Endothelial cell of umbilical vein (primary cell): ENCODE results near the gene RAB2B. TPM values are rescaled to one million over a fixed set of nuclear protein-coding genes. Genes with fewer than 3 reads are reported as not detected.

Source experiments
- BruUV-seq: library from RNA; stranded (reverse); fragments of 400-500 nt; replicated peaks from 2 replicates; lab custom pipeline; 2021; lab: Mats Ljungman, UMichigan
- CTCF ChIA-PET: fragments of 300-600, 350-600 bp; sonication (Branson Sonifier 250); formaldehyde crosslinking; loops from one replicate; lab custom pipeline; 2021; ENCODE audit warnings: antibody characterized with exemption, inconsistent platforms; lab: Charles Lee
- POLR2A ChIA-PET: fragments of 300-600, 350-600 bp; sonication (Branson Sonifier 250); formaldehyde crosslinking; loops from one replicate; lab custom pipeline; 2021; ENCODE audit warnings: antibody characterized with exemption, inconsistent platforms; lab: Charles Lee
- DNase-seq: peaks from one replicate; pipeline ENCODE4 v3.0.0-alpha.2; 2011; ENCODE audit warnings: low read depth, low spot score
- FAIRE-seq: peaks from 2 replicates; lab custom pipeline; 2011; peaks lifted over from hg19 to GRCh38; lab: Jason Lieb, UNC
- H2AFZ ChIP-seq: 2 replicates; pipeline ENCODE4 v1.6.0; 2012; ENCODE audit warnings: low read depth, low read length, control low read depth, inconsistent platforms
- H3K27ac ChIP-seq: 2 replicates; pipeline ENCODE4 v1.5.1; 2011; ENCODE audit warnings: low read depth, mild to moderate bottlenecking, control low read depth, low read length, moderate library complexity; ENCODE audit not compliant: insufficient read depth
- H3K27me3 ChIP-seq, 2 experiments: 2 replicates each; pipeline versions ENCODE4 v1.6.0 to v1.6.1; 2011; ENCODE audit warnings: low read length in 2 of 2, mixed read lengths in 1 of 2; ENCODE audit not compliant: control insufficient read depth in 2 of 2, insufficient read depth in 2 of 2
- H3K36me3 ChIP-seq, 2 experiments: 2 replicates in 1 of 2; 3 replicates in 1 of 2; pipeline ENCODE4 v1.5.1; 2011; ENCODE audit warnings: low read length in 2 of 2, mild to moderate bottlenecking in 1 of 2, moderate library complexity in 1 of 2; ENCODE audit not compliant: control insufficient read depth in 2 of 2, insufficient read depth in 2 of 2; ENCODE audit errors: extremely low read depth in 1 of 2
- H3K4me1 ChIP-seq: 3 replicates; pipeline ENCODE4 v1.5.1; 2011; ENCODE audit warnings: mild to moderate bottlenecking, low read length; ENCODE audit not compliant: control insufficient read depth, insufficient read depth; ENCODE audit errors: extremely low read depth
- H3K4me2 ChIP-seq: 2 replicates; pipeline ENCODE4 v1.6.1; 2011; ENCODE audit warnings: low read length, control low read depth, mixed read lengths; ENCODE audit not compliant: insufficient read depth
- H3K4me3 ChIP-seq, 3 experiments: fragments of 200-600 bp in 1 of 3; sonication (generic), shearing (Covaris generic) in 1 of 3; replicated peaks in 1 of 3; 2 replicates each; pipeline ENCODE4 v1.5.1; 2011 to 2016; ENCODE audit warnings: control low read depth in 3 of 3, low read length in 3 of 3, mild to moderate bottlenecking in 2 of 3, inconsistent platforms in 1 of 3, low read depth in 1 of 3, moderate library complexity in 1 of 3; ENCODE audit not compliant: insufficient read depth in 1 of 3
- H3K79me2 ChIP-seq: 2 replicates; pipeline ENCODE4 v1.6.0; 2012; ENCODE audit warnings: low read length, inconsistent platforms; ENCODE audit not compliant: control insufficient read depth, insufficient read depth
- H3K9ac ChIP-seq: replicated peaks from 2 replicates; pipeline ENCODE3; 2011; ENCODE audit warnings: low read length, control low read depth; ENCODE audit not compliant: insufficient read depth; ENCODE audit errors: extremely low read depth
- H3K9me1 ChIP-seq: replicated peaks from 3 replicates; pipeline ENCODE4 v1.6.0; 2011; ENCODE audit warnings: mild to moderate bottlenecking, low read length; ENCODE audit not compliant: control insufficient read depth, insufficient read depth; ENCODE audit errors: extremely low read depth
- H3K9me3 ChIP-seq: replicated peaks from 2 replicates; pipeline ENCODE4 v1.5.1; 2012; ENCODE audit warnings: low read length, inconsistent platforms; ENCODE audit not compliant: control insufficient read depth, insufficient read depth
- H4K20me1 ChIP-seq: replicated peaks from 2 replicates; pipeline ENCODE3; 2011; ENCODE audit warnings: mild to moderate bottlenecking, low read length; ENCODE audit not compliant: control insufficient read depth, insufficient read depth; ENCODE audit errors: extremely low read depth
- CTCF ChIP-seq, 2 donors: IDR thresholded peaks; 1 replicate in 1 of 2; 2 replicates in 1 of 2; pipeline ENCODE4 v1.5.1; 2011; ENCODE audit warnings: low read length in 2 of 2, mild to moderate bottlenecking in 2 of 2, moderate library complexity in 2 of 2, control low read depth in 1 of 2, inconsistent platforms in 1 of 2, low read depth in 1 of 2; ENCODE audit not compliant: insufficient read depth in 1 of 2; ENCODE audit errors: extremely low read depth in 1 of 2
- FOS ChIP-seq: IDR thresholded peaks from 2 replicates; pipeline ENCODE4 v1.6.1; 2011; ENCODE audit warnings: mild to moderate bottlenecking, low read length, moderate library complexity, borderline replicate concordance; ENCODE audit not compliant: insufficient read depth
- GATA2 ChIP-seq: IDR thresholded peaks from 2 replicates; pipeline ENCODE4 v1.7.0; 2011; ENCODE audit warnings: low read depth, mild to moderate bottlenecking, moderate library complexity, mixed read lengths, low read length; ENCODE audit not compliant: insufficient read length, insufficient read depth
- POLR2A ChIP-seq: IDR thresholded peaks from 2 replicates; pipeline ENCODE4 v1.6.1; 2012; ENCODE audit warnings: low read depth, mild to moderate bottlenecking, control low read depth, low read length
- POLR2AphosphoS5 ChIP-seq: IDR thresholded peaks from 2 replicates; pipeline ENCODE4 v1.6.1; 2012; ENCODE audit warnings: low read depth, mild to moderate bottlenecking, control low read depth, low read length, moderate library complexity; ENCODE audit not compliant: insufficient read depth
- dilution Hi-C: fragments of 300-500 bp; cut with MboI; formaldehyde crosslinking; loops from one replicate; pipeline ENCODE4 v1.15.0; 2019; ENCODE audit warnings: low sequenced_read_pairs; ENCODE audit not compliant: extremely low pct_ligation_motif_present
- intact Hi-C: fragments of 100-400 bp; cut with micrococcal nuclease; formaldehyde crosslinking; loops from one replicate; pipeline ENCODE4 v1.10.0; 2022
- polyA plus RNA-seq, 4 experiments: library from polyadenylated mRNA; depleted of rRNA in 3 of 4; stranded (reverse) in 3 of 4; unstranded in 1 of 4; fragments of >200 nt; gene quantifications; 2 replicates each; pipeline versions ENCODE4 v1.2.1 to v1.2.3, GENCODE V29; 2011 to 2012; ENCODE audit warnings: missing spikeins in 1 of 4
- total RNA-seq: library from RNA; stranded (reverse); gene quantifications from 2 replicates; pipeline ENCODE4 v1.2.3, GENCODE V29; 2021

RAB2B gene
- total and polyA plus RNA-seq, 2 donors (not counting 3 experiments of a cell fraction or from before 2014, with no cell fraction given) = 27.9 to 29.1 TPM

GRCh38 chr14:21498540-21499526, 22.1 kb upstream of the RAB2B start:
- no TSS peak for BruUV-seq
- H3K79me2 ChIP-seq = peaks cover 9% of the 10 kb centered on the region
- intact Hi-C loops (loop anchor here (1.0 kb wide), 1 partner anchor 58 kb away; no protein-coding TSS in a partner anchor), dilution Hi-C loops (no loop called here)
- ChIA-PET POLR2A (no interaction called here), CTCF (interaction anchor here (0.5 to 2.8 kb wide), 31 partner anchors 9 to 212 kb away, joined by 3 to 128 read pairs (median 5); partner anchors contain the start of genes CHD8, METTL3, RAB2B and SALL2)
- H3K27me3 ChIP-seq = no peaks in the 10 kb centered on the region
- no peak overlapping the region for H2AFZ ChIP-seq
- TF ChIP-seq POLR2A (peak; percentile 10), GATA2 (no peak), POLR2AphosphoS5 (no peak), CTCF (IDR thresholded peaks at IDR 0.05; ENCODE audit: extremely low read depth in 1 of 2, insufficient read depth in 1 of 2, low read depth in 1 of 2, low read length in 2 of 2) (peak; percentile 34 to 42), FOS (no peak)
- H3K9me3 ChIP-seq = no peaks in the 10 kb centered on the region
- H3K4me1 ChIP-seq = no peaks in the 10 kb centered on the region
- H3K9me1 ChIP-seq = no peaks in the 10 kb centered on the region
- FAIRE-seq (peak; percentile 43), DNase-seq (peak; percentile 55)
- H3K36me3 ChIP-seq = peaks cover 35 to 38% of the 10 kb centered on the region in 2 experiments
- H3K27ac ChIP-seq = no peak overlapping the region
- no peak overlapping the region for H3K9ac ChIP-seq
- H4K20me1 ChIP-seq = no peaks in the 10 kb centered on the region
- no peak overlapping the region for H3K4me2 ChIP-seq
- no peak overlapping the region for H3K4me3 ChIP-seq
